ENCODE data around the gene ANXA2R.

ANXA2R gene

GRCh38 chr5:43019614-43020398, 20.3 kb downstream of the ANXA2R start:
- POLR2A ChIA-PET: interaction anchor here (0.8 to 3.3 kb wide), 8 partner anchors 11 to 293 kb away, joined by 3 to 12 read pairs (median 4); no protein-coding TSS in a partner anchor
- TF ChIP-seq, protein P1, sequence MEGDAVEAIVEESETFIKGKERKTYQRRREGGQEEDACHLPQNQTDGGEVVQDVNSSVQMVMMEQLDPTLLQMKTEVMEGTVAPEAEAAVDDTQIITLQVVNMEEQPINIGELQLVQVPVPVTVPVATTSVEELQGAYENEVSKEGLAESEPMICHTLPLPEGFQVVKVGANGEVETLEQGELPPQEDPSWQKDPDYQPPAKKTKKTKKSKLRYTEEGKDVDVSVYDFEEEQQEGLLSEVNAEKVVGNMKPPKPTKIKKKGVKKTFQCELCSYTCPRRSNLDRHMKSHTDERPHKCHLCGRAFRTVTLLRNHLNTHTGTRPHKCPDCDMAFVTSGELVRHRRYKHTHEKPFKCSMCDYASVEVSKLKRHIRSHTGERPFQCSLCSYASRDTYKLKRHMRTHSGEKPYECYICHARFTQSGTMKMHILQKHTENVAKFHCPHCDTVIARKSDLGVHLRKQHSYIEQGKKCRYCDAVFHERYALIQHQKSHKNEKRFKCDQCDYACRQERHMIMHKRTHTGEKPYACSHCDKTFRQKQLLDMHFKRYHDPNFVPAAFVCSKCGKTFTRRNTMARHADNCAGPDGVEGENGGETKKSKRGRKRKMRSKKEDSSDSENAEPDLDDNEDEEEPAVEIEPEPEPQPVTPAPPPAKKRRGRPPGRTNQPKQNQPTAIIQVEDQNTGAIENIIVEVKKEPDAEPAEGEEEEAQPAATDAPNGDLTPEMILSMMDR (IDR thresholded peaks at IDR 0.05; ENCODE audit: control extremely low read depth, extremely low read depth, low read depth, missing control alignments): peak; percentile 33
- CTCF ChIA-PET: interaction anchor here (0.8 to 7.3 kb wide), 22 partner anchors 9 to 465 kb away, joined by 3 to 68 read pairs (median 5); partner anchors contain the start of gene TMEM267
- peak; percentile 67 for DNase-seq (ENCODE audit: extremely low spot score)

GRCh38 chr5:43019291-43019613, 20.9 kb downstream of the ANXA2R start:
- DNase-seq (ENCODE audit: extremely low spot score): no peak
- ChIA-PET POLR2A (interaction anchor here (0.7 to 3.3 kb wide), 5 partner anchors 10 to 461 kb away, joined by 4 to 12 read pairs (median 5); no protein-coding TSS in a partner anchor), CTCF (interaction anchor here (1.0 to 7.3 kb wide), 14 partner anchors 11 to 465 kb away, joined by 3 to 68 read pairs (median 11); partner anchors contain the start of gene TMEM267)
- TF ChIP-seq, protein P1 (IDR thresholded peaks at IDR 0.05; ENCODE audit: control extremely low read depth, extremely low read depth, low read depth, missing control alignments): no peak

DNA sequence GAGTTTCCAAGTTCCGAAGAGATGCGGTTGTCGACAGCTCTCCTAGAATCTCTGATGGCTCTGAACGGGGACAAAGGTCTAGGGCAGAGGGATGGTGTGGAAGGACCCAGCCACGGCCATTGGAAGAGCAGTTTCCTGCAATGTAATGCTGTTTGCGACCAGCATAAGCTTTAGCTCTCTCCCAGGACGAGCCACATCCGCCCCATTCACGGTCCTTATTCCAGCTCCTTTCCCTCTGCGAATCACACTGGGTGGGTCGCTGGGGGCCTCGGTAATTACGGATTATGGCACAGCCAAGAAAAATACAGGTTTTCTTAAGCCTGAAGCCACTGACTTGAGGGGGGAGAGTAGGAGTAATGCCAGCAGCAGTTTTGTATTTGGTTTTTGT, 22.7 kb downstream of the ANXA2R start:
- TF ChIP-seq, protein P1 (IDR thresholded peaks at IDR 0.05; ENCODE audit: control extremely low read depth, extremely low read depth, low read depth, missing control alignments): no peak
- no peak for DNase-seq (ENCODE audit: extremely low spot score)
- ChIA-PET POLR2A (interaction anchor here (1.1 kb wide), 1 partner anchor 23 kb away, joined by 3 read pairs; no protein-coding TSS in a partner anchor), CTCF (interaction anchor here (0.9 to 6.3 kb wide), 6 partner anchors 13 to 47 kb away, joined by 3 to 58 read pairs (median 12); no protein-coding TSS in a partner anchor)

DNA sequence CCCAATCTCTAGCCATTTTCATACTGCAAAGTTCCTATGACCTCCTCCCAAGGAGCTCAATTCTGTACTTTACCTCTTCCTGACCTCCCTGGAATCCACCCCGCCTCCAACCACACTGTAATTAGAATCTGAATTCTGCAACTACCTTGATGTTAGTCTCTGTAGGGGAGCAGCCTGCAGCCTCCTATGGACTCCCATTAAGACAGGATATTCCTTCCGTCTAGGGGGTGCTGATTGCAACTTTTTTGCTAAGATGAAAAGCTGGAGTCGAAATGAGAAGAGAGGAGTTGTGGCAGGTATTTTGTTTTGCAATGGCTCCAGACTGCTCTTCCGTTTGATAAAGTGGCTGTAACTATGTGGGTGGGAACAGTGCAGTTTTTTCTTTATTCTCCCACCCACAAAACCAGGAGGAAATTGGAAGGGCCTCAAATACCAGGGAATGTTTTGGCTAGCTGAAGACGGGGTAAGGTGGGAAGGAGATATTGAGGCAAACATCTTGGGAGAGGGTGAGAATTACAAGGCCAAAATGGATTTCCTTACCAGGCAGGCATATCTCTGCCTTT, 23.8 kb downstream of the ANXA2R start:
- CTCF ChIA-PET: interaction anchor here (0.7 to 6.3 kb wide), 3 partner anchors 20 to 108 kb away, joined by 3 to 58 read pairs (median 57); no protein-coding TSS in a partner anchor
- TF ChIP-seq, protein P1 (IDR thresholded peaks at IDR 0.05; ENCODE audit: control extremely low read depth, extremely low read depth, low read depth, missing control alignments): no peak
- DNase-seq (ENCODE audit: extremely low spot score): no peak
- POLR2A ChIA-PET: interaction anchor here (1.1 kb wide), 1 partner anchor 22 kb away, joined by 3 read pairs; no protein-coding TSS in a partner anchor

- TF ChIP-seq, protein P1 (IDR thresholded peaks at IDR 0.05; ENCODE audit: control extremely low read depth, extremely low read depth, low read depth, missing control alignments): no peak
- DNase-seq (ENCODE audit: extremely low spot score): no peak
- POLR2A ChIA-PET: no interaction called here
- CTCF ChIA-PET: no interaction called here
These were observed 25.6 kb downstream of the ANXA2R start for GRCh38 chr5:43014522-43014921.

DNA sequence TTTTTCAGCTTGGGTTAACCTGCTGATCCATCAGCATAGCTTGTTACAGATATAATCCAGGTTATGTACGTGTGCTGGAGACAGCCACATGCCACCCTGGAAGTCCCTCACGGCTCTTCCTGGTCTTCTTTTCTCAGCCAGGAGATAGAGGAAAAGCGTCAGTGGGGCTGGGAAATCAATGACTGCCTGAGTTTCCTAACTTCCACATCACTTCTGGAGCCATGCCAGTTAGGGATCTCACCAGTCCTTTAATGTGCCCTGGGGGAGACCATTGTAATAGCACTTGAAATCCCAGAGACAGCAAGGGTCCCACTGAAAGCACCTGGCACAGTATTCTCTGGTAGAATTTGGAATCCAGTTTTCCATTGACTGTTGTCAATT, 29.2 kb downstream of the ANXA2R start:
- TF ChIP-seq, protein P1 (IDR thresholded peaks at IDR 0.05; ENCODE audit: control extremely low read depth, extremely low read depth, low read depth, missing control alignments): no peak
- ChIA-PET CTCF (interaction anchor here (5.5 to 6.4 kb wide), 2 partner anchors 11 to 15 kb away, joined by 68 to 99 read pairs; no protein-coding TSS in a partner anchor), POLR2A (no interaction called here)
- no peak for DNase-seq (ENCODE audit: extremely low spot score)

Data from GM10248 (cell line).